ENCODE results near the gene POC5. TPM values are rescaled to one million over a fixed set of nuclear protein-coding genes. Genes with fewer than 3 reads are reported as not detected.
"Not testable (repeated sequence)": the region's sequence is repeated elsewhere in the genome, so short reads cannot be mapped to it uniquely, and the experiment has no call there.

POC5 gene
- polyA plus RNA-seq, 3 donors, result 16.3 to 20.1 (median 19.1) TPM

DNA sequence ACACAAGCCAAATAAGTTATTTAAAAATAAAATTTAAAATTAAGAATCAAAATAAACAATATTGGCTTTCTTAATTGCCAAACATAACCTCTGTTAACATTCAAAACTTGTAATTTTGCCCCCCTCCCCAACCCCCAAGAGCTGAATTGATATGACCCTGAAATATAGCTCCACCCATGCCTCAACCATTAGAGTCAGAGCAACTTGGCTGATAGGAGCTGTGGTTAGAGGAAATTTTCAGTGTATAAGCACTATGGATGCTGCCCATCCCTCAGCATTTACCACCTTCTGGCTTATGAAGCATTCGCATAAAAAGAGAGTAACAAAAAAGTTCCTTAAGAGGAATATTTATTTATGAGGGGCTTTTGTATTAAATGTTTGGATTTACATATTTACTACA lies 6.1 kb downstream of the POC5 start:
- no peak for DNase-seq (ENCODE audit: extremely low read depth in 1 of 11, low read depth in 9 of 11, low spot score in 4 of 11)

DNA sequence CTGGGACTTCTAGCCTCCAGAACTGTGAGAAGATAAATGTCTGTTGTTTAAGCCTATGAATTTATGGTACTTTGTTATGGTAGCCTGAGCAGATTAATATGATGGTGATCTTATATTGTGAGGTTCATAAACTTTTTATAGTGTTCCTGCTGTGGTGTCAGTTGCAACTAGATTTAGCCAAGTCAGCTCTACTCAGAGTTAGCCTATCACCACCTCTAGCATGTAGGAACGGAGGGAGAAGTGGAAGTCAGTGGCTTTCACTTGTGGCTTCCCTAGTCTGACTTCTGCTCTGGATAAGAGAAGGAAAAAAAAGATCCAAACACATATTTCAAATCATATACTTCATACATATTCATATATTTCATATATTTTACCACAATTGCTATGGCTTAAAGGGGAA lies 6.6 kb downstream of the POC5 start:
- DNase-seq (ENCODE audit: extremely low read depth in 1 of 11, low read depth in 9 of 11, low spot score in 4 of 11), result no peak

DNA sequence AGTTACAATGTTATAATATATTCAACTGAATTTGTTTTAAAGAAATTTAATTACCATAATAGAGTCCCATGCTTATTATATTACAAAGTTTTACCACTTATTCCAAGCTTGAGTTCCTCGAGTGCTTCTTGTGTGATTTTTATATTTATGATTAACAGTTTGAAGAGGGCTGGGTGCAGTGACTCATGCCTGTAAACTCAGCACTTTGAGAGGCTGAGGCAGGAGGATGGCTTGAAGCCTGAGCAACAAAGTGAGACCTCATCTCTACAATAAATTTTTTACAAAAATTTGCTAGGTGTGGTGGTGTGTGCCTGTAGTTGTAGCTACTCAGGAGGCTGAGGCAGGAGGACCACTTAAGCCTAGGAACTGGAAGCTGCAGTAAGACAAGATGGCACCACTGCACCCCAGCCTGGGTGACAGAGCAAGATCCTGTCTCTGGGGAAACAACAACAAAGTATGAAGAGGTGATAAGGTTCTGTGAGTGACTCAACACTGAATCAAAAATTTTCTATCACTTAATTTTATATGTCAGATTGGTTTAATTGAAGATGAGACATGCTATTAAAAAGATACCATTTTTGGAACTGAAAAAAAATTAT lies 9.2 kb downstream of the POC5 start:
- no peak for DNase-seq (ENCODE audit: extremely low read depth in 1 of 11, low read depth in 9 of 11, low spot score in 4 of 11)

DNA sequence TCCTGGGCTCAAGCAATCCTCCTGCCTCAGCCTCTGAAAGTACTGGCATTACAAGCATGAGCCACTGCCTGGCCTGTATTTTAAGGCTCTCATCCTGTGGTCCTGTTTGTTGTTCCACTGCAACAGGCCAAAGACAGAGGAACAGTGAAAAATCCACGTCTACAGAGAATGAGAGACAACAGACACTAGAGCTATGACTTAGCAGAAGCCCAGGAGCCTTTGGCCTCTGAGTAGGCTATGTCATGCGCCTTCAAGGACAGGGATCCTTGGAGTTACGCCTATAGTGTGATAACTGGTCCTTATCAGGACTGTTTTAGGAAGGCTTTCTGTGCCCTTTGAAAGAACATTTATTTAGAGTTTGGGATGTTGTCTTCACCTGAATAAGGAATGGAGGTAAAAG lies 10.5 kb downstream of the POC5 start:
- no peak for DNase-seq (ENCODE audit: extremely low read depth in 1 of 11, low read depth in 9 of 11, low spot score in 4 of 11)

DNA sequence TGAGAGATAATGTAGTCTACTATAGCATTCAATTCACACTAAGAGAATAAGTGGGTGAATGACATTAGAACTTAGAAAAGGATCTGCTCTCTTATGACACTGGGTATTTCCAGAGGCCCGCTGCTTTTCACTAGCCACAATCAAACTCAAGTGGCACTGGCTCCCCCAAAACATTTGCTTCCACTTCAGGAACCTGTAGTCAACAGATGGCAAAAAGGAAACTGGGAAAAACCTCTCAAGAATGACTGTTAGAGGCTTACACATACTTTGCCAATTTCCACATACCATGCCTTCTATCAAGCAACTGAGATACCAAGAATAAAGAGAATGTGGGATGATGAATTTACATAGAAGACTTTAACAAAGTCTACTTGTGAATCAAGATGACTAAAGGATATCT lies 11.2 kb downstream of the POC5 start:
- DNase-seq (ENCODE audit: extremely low read depth in 1 of 11, low read depth in 9 of 11, low spot score in 4 of 11), result no peak

DNA sequence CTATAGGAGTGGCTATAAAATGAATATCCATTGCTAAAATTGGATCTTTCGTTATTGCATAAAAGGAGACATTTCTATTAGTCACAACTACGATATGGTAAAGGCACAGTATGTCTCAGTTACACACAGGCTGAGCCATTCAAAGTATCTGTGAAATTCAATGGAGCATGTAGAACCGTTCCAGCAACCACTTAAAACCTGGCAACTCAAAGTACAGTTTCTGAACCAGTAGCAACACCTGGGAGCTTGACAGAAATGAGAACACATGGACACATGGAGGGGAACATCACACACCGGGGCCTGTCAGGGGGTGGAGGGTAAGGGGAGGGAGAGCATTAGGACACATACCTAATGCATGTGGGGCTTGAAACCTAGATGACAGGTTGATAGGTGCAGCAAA lies 15.4 kb downstream of the POC5 start:
- no peak for DNase-seq (ENCODE audit: extremely low read depth in 1 of 11, low read depth in 9 of 11, low spot score in 4 of 11)

DNA sequence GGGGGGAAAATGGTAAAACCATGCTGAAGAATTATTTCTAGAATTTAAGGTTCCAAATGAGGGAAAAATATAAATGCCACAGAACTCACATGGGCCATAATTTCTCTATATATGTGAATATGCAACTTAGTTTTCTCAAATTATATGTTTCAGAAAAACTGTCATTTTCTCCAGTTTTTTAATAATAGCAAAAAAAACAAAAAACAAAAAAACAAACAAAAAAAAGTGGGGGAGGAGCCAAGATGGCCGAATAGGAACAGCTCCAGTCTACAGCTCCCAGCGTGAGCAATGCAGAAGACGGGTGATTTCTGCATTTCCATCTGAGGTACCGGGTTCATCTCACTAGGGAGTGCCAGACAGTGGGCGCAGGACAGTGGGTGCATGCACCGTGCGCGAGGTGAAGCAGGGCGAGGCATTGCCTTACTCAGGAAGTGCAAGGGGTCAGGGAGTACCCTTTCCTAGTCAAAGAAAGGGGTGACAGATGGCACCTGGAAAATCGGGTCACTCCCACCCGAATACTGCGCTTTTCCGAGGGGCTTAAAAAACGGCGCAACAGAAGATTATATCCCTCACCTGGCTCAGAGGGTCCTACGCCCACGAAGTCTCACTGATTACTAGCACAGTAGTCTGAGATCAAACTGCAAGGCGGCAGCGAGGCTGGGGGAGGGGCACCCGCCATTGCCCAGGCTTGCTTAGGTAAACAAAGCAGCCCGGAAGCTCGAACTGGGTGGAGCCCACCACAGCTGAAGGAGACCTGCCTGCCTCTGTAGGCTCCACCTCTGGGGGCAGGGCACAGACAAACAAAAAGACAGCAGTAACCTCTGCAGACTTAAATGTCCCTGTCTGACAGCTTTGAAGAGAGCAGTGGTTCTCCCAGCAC lies 21.5 kb downstream of the POC5 start:
- DNase-seq (ENCODE audit: extremely low read depth in 1 of 11, low read depth in 9 of 11, low spot score in 4 of 11), result not testable (repeated sequence)

DNA sequence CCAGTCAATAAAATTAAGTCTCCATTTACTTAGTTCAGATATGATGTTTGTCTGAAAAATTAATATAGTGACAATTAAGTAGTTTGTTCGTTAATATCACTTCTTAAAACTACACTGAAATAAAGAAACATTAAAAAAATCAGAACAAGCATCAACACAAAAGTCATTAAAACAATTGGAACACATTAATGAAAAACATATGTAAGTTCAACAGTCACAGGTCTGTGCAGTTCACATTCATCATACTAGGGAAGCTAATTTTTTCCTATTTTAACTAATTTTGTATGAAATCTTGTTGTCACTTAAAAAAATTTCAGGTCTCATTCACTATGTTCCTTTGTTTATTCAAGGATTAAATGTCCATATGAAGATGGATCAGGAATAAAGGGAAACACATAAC lies 22.5 kb downstream of the POC5 start:
- no peak for DNase-seq (ENCODE audit: extremely low read depth in 1 of 11, low read depth in 9 of 11, low spot score in 4 of 11)

DNA sequence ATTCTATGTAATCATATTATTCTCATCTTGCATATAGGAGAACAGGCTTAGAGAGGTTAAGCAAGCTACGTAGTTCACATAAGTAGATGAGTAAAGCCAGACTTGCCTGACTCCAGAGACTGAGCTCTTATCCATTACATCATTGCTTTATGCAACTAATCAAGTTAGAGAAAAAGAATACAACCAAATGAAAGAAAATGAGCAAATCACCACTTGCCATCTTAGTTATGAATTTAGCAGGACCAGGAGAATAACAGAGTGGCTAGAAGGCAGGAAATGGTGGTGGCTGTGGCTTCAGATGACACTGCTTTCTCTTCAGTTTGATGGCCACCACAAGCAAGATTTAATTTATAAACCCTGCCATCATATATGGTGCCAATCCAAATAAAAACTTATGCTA lies 26.6 kb downstream of the POC5 start:
- no peak for DNase-seq (ENCODE audit: extremely low read depth in 1 of 11, low read depth in 9 of 11, low spot score in 4 of 11)

DNA sequence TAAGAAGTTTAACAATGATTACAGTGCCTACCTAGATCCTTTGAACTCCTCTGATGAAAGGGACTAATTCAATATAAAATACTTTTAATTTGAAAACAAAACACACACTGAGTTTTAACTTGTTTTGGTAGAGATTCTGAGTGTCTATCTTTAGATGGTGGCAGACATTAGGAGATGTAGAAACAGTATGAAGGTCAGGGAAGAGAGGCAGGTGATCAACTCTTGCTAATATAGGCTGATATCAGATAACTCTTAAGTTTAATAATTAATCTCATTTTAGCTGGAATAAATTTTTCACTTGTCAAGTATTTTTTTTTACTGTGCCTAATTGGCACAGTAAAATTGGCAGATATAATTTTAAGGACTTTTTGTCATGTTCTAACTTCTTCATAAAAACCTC lies 30.8 kb downstream of the POC5 start:
- no peak for DNase-seq (ENCODE audit: extremely low read depth in 1 of 11, low read depth in 9 of 11, low spot score in 4 of 11)

DNA sequence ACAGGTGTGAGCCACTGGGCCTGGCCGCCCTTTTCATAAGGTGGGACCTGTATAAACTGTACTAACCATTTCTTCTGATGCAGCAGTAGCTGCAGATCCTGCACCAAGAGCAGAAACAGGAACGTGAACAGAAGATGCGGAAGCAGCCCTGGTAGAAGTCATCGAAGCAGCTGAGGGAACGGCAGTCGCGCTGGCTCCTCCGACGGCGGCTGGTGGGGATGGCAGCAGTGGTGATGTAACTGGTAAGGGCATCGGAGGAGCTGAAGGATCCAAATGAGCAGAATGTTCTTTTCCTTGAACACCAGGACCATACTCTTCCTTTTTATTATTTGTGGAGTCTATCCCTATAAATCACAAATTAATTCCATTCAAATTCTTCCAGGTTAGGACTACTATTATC lies 32.1 kb downstream of the POC5 start:
- DNase-seq (ENCODE audit: extremely low read depth in 1 of 11, low read depth in 9 of 11, low spot score in 4 of 11), result no peak

DNA sequence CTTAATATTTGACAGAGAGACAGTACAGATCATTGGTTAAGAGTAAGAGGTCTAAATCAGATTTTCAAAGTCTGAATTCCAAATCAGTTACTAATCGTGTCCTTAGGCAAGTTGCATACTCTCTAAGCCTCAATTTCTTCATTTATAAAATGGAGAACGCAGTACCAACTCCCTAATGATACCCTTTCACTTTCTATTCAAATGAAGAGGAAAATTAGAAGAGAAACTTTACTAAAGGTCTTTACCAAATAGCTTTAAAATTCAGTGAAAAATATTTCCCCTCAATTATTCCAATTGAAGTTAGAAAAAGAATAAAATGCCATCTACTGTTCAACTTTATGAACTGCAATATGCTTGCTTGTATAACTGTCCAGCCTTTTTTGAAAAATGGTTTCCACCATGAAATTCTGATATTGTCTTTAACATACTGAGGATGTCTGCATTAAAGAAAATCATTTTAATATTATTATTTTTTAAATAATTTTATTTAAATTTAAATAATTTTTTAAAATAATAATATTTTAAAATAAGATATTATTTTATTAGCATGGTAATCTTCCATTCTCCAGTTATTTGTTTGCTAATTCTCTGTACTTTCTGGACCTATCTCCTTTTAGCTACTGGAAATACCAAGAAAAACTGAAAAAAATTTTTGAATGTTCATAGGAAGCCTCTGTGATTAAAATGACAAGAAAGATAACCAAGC lies 36.0 kb downstream of the POC5 start:
- DNase-seq (ENCODE audit: extremely low read depth in 1 of 11, low read depth in 9 of 11, low spot score in 4 of 11), result peak in 2 of 11 donors; percentile 48 to 71

DNA sequence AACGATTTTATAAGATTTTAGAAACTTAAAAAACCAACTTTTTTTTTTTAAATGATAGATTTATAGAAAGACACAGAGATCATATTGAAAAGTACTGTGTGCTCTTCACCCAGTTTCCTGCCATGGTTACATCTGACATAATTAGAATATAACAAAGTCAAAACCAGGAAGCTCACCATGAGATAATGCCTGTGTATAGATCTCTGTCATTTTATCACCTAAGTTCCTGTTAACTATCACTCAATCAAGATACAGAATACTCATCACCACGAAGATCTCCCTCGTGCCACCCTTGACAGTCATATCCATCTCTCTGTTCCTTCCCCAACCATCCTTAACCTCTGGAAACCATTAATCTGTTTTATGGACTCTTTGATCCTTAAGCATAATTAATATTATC lies 39.1 kb downstream of the POC5 start:
- DNase-seq (ENCODE audit: extremely low read depth in 1 of 11, low read depth in 9 of 11, low spot score in 4 of 11), result no peak

DNA sequence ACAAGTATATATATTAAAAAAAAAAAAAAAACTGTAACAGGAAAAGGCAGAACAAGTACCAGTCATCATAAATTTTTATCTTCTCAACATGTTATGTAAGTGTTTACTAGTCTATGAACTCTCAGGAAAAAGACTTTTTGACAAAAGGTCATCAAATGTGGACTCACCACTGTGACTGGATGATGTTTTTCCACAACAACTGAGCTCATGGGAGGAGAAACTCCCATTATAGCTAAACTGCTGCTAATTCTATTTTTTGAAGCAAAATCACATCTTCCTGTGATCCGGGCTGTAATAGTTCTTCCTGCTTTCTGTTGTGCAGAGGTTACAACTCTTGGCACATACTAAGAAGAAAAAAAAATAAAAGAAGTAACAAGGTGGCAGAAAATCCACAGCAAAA lies 39.6 kb downstream of the POC5 start:
- DNase-seq (ENCODE audit: extremely low read depth in 1 of 11, low read depth in 9 of 11, low spot score in 4 of 11), result no peak

DNA sequence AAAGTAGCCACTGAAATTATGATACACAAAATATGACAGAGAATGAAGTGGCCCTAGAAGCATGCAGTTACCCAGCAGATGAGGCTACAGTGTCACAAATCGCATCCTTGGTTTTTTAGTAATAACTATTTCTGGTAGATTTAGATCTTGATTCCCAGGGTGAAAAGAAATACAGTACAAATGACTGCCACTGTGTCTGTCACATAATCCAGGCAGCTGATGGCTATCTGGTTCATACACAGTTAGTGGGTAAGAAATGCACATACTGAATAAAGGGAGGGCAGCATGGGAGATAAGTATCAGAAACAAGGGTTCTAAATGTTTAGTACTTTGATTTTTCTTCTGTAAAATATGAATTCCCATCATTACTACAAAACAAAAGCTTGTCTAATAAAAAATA lies 41.5 kb downstream of the POC5 start:
- no peak for DNase-seq (ENCODE audit: extremely low read depth in 1 of 11, low read depth in 9 of 11, low spot score in 4 of 11)

DNA sequence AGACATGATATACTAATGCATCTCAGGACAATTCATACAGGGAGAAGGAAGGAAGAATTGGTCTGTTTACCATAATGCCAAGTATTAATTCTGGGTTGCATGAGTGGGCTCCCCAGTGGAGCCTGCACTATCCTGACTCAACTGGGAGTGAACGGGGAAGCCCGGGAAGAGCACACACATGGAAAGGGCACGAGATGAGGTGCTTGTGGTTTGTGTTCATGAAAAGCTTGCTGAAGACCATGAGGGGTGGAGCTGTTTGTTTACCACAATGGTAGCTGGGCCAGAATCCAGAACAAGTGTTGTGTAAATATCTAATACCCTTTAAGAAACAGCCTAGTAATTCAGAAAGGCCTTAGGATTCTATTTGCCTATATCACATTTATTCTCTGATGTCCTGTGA lies 44.6 kb downstream of the POC5 start:
- no peak for DNase-seq (ENCODE audit: extremely low read depth in 1 of 11, low read depth in 9 of 11, low spot score in 4 of 11)

DNA sequence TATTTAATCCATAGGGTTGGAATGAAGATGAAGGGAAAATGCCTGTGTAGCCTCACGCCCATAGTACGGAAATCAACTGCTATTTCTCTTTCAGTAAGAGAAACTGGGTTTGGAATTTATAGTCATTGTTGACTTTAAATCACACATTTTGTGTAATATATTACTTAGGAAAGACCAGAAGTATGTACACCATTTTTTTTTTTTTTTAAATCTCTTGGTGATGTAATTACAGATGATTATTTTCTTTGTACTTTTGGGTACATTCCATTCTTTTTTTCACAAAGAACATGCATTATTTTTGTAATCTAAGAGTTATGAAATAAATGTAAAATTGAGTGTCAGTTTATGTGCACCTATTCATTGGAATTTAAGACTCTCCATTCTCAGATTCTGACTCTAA lies 45.7 kb downstream of the POC5 start:
- DNase-seq (ENCODE audit: extremely low read depth in 1 of 11, low read depth in 9 of 11, low spot score in 4 of 11), result no peak

DNA sequence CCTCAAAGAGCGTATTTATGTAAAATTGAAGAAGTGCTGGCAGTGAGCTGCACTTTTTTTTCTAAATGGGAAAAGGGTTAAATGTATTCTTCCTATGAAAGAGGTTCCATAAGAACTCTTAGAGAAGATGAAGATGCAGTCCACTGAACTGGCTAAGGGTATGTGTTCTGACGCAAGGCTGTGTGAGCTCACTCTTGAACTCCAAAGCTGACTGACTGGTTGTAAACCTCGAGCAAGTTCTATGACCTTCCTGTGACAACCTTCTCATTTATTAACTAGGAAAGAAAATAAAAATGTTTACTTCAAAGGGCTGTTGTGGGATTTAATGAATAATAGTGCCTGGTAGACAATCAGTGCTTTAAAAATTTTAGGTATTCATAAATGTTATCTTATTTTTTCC lies 46.7 kb downstream of the POC5 start:
- peak in 8 of 11 donors; percentile 34 to 75 (median 58) for DNase-seq (ENCODE audit: extremely low read depth in 1 of 11, low read depth in 9 of 11, low spot score in 4 of 11)

DNA sequence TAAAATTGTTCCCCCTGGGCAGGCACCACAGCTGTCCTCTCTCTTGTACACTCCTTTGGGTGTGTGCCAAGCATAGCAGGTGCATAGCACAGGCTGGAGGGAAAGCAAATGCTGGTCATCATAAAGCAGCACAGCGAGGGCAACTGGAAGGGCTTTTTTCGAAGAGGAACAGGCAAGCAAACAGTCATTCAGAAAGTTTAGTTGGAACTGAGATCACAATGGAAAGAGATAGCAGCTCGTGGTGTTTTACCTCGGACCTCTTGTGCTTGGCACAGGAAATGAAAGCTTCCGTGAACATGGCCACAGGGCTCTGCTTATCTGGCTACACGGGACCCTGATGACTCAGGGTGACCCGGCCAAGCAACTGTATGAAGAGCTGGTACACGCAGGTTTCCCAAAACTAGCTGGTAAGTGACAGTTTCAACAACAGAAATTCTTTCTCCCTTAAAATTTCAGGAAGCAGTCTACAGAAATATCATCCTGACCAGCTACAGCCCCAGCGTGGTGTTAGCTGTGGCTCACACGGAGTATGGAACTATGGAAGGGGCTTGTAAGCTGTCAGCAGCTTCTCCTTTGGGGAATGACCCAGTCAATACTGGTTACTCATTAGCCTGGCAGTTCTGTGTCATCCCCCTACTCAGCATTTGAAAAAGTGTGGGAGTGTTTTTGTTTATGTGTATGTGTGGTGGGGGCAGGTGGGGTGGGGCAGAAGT lies 48.1 kb downstream of the POC5 start:
- DNase-seq (ENCODE audit: extremely low read depth in 1 of 11, low read depth in 9 of 11, low spot score in 4 of 11), result no peak

DNA sequence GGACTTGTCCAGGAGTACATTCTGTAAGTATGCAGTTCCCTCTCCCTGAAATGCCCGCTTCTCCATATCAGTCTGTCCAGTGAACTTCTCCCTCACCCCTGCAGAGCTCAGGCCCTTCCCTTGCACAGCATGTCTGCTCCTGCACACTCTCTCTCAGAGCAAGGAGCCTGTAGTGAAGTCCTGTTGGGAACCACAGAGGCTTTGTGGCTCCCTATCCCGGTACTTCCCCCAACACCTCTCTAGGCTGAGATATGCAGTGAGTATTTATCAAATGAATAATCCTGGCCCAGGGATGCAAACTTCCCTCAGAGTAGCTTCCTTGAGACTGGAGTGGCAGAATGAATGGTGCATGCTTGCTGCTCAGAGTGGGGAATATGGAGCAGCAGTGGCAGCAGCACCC lies 48.8 kb downstream of the POC5 start:
- no peak for DNase-seq (ENCODE audit: extremely low read depth in 1 of 11, low read depth in 9 of 11, low spot score in 4 of 11)

Data from renal cortex interstitium (tissue), 11 donors.